Measurements from ENCODE around the gene QPRT. TPM values are rescaled to one million over a fixed set of nuclear protein-coding genes. Genes with fewer than 3 reads are reported as not detected.

QPRT gene
- total RNA-seq, 5 donors from 2014 or later (not counting 1 experiment from before 2014, with no cell fraction given) = 1.4 to 2.5 (median 2.1) TPM

GRCh38 chr16:29698484-29699323 is 19.7 kb downstream of the QPRT start:
- POLR2A ChIA-PET = interaction anchor here in 1 of 2 donors (0.6 kb wide), 1 partner anchor 90 kb away, joined by 4 read pairs; no protein-coding TSS in a partner anchor
- Histone ChIP-seq H3K27ac (ENCODE audit: low read length) (no peak overlapping the region), H3K4me3 (ENCODE audit: control insufficient read depth in 1 of 2, extremely low read depth in 1 of 2, low read length in 1 of 2) (no peak overlapping the region), H3K36me3 (ENCODE audit: control insufficient read depth in 2 of 2, extremely low read depth in 1 of 2, insufficient read depth in 1 of 2, low read length in 1 of 2) (no peaks in the 10 kb centered on the region), H3K27me3 (replicated peaks in 1 of 2; ENCODE audit: control insufficient read depth in 2 of 2, extremely low read depth in 1 of 2, insufficient read depth in 2 of 2, low read length in 1 of 2) (no peaks in the 10 kb centered on the region), H3K9me3 (no peaks in the 10 kb centered on the region), H3K4me1 (ENCODE audit: control insufficient read depth in 1 of 2, extremely low read depth in 1 of 2, insufficient read depth in 2 of 2, low read length in 2 of 2) (peaks cover 24 to 38% of the 10 kb centered on the region in 2 experiments)
- CTCF ChIA-PET = interaction anchor here (0.5 to 4.3 kb wide), 9 partner anchors 11 to 178 kb away, joined by 3 to 66 read pairs (median 5); no protein-coding TSS in a partner anchor
- Mint-ChIP-seq H3K27ac (peak overlapping the region in 1 of 2 donors; percentile 49), H3K36me3 (no peaks in the 10 kb centered on the region), H3K4me3 (no peak overlapping the region), H3K4me1 (peaks cover 30 to 38% (median 35%) of the 10 kb centered on the region in 3 donors), H3K9me3 (no peaks in the 10 kb centered on the region), H3K27me3 (no peaks in the 10 kb centered on the region)
- ATAC-seq (replicated peaks in 1 of 4) (no peak), DNase-seq (no peak)
- 97% methylated on average over 13 of the region's 17 CpGs for WGBS (ENCODE audit: insufficient coverage)

DNA sequence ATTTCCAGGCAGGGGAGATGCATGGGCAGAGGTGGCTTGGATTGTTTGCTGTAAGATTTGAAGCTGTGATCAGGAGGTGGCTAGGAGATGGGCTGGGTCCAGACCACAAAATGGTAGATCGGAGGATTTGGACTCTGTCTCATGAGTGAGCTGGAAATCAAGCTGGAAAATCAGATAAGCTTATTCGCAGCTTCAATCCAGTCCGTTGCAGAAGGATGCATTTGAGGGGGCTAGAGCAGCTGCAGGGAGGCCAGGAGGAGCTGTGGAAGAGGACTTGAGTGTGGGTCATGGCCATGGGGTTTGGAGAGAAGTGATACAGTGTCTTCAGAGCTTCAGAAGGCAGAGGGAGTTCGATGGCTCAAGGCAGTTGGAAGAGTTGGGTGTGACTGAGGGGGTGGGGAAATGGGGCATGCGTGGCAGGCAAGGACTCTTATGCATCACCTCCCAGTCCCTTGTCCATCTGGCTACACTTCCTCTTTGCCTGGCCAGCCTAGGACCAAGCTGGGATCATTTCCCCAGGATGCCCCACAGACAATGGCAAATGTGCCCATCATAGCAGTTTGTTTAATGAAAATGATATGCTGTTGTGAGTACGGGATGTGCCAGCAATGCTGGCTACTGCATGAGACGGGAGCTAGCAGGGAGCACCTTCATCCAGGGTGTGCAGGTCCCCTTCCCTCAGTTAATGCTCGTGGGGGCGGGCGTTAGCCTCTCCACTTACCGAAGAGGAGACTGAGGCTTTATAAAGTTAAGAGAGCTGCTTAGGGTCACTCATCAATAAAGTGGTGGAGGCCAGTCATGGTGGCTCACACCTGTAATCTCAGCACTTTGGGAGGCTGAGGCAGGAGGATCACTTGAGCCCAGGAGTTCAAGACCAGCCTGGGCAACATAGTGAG is 20.6 kb downstream of the QPRT start:
- DNase-seq (no peak), ATAC-seq (replicated peaks in 1 of 4) (no peak)
- ChIA-PET POLR2A (interaction anchor here in 1 of 2 donors (0.6 to 1.4 kb wide), 3 partner anchors 39 to 152 kb away, joined by 8 to 11 read pairs (median 9); no protein-coding TSS in a partner anchor), CTCF (interaction anchor here (0.5 to 4.3 kb wide), 28 partner anchors 11 to 1145 kb away, joined by 3 to 66 read pairs (median 4); partner anchors contain the start of genes C16orf54 (in 1 of the 2), KIF22 (in 1 of the 2), PAGR1 (in 1 of the 2) and TAOK2 (in 1 of the 2))
- no peaks in the 10 kb centered on the region for H3K27me3 Mint-ChIP-seq
- Histone ChIP-seq H3K27me3 (replicated peaks in 1 of 2; ENCODE audit: control insufficient read depth in 2 of 2, extremely low read depth in 1 of 2, insufficient read depth in 2 of 2, low read length in 1 of 2) (no peaks in the 10 kb centered on the region), H3K4me3 (ENCODE audit: control insufficient read depth in 1 of 2, extremely low read depth in 1 of 2, low read length in 1 of 2) (no peak overlapping the region), H3K9me3 (no peaks in the 10 kb centered on the region), H3K4me1 (ENCODE audit: control insufficient read depth in 1 of 2, extremely low read depth in 1 of 2, insufficient read depth in 2 of 2, low read length in 2 of 2) (peaks cover 24 to 45% of the 10 kb centered on the region in 2 experiments), H3K27ac (ENCODE audit: low read length) (no peak overlapping the region), H3K36me3 (ENCODE audit: control insufficient read depth in 2 of 2, extremely low read depth in 1 of 2, insufficient read depth in 1 of 2, low read length in 1 of 2) (no peaks in the 10 kb centered on the region)
- no peaks in the 10 kb centered on the region for H3K9me3 Mint-ChIP-seq
- H3K27ac Mint-ChIP-seq = peak overlapping the region in 1 of 2 donors; percentile 49
- no peaks in the 10 kb centered on the region for H3K36me3 Mint-ChIP-seq
- WGBS (ENCODE audit: insufficient coverage) = 84% methylated on average over 8 of the region's 11 CpGs
- H3K4me3 Mint-ChIP-seq = no peak overlapping the region
- H3K4me1 Mint-ChIP-seq = peaks cover 30 to 38% (median 37%) of the 10 kb centered on the region in 3 donors

DNA sequence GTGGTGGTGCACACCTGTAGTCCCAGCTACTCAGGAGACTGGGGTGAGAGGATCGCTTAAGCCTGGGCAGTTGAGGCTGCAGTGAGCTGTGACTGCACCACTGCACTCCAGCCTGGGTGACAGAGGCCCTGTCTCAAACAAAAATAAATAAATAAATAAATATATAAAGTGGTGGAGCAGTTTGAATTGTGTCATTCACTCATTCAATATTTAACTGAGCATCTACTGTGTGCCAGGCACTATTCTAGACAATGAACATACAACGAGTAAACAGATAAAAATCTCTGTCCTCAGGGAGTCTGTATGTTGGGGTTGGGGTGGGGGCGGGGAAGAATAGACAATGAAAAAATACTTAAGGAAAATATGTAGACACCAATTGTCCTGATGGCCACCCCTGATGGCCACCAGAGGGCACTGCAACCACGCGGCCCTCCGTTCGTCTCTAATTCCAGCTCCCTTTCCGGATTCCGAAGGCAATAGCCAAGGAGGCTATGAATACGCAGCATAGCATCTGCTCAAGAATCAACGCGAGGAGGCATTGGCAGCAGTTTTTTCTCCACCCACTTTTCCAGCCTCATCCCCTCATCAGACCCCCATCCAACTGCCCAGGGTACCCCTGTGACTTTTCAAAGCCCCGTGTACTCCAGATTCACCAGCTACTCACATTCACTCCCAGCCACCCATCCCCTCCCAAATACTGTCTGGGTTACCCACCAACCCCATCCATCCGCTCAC is 21.4 kb downstream of the QPRT start:
- CTCF ChIA-PET = interaction anchor here (0.5 to 4.3 kb wide), 29 partner anchors 11 to 683 kb away, joined by 3 to 66 read pairs (median 4); partner anchors contain the start of genes C16orf54 (in 1 of the 2), KIF22 (in 1 of the 2), PAGR1 (in 1 of the 2) and TAOK2 (in 1 of the 2)
- peaks cover 33 to 39% (median 38%) of the 10 kb centered on the region in 3 donors for H3K4me1 Mint-ChIP-seq
- Histone ChIP-seq H3K27me3 (replicated peaks in 1 of 2; ENCODE audit: control insufficient read depth in 2 of 2, extremely low read depth in 1 of 2, insufficient read depth in 2 of 2, low read length in 1 of 2) (no peaks in the 10 kb centered on the region), H3K4me3 (ENCODE audit: control insufficient read depth in 1 of 2, extremely low read depth in 1 of 2, low read length in 1 of 2) (no peak overlapping the region), H3K27ac (ENCODE audit: low read length) (peak overlapping the region; percentile 92), H3K4me1 (ENCODE audit: control insufficient read depth in 1 of 2, extremely low read depth in 1 of 2, insufficient read depth in 2 of 2, low read length in 2 of 2) (peaks cover 24 to 45% of the 10 kb centered on the region in 2 experiments), H3K36me3 (ENCODE audit: control insufficient read depth in 2 of 2, extremely low read depth in 1 of 2, insufficient read depth in 1 of 2, low read length in 1 of 2) (no peaks in the 10 kb centered on the region), H3K9me3 (no peaks in the 10 kb centered on the region)
- H3K27me3 Mint-ChIP-seq = no peaks in the 10 kb centered on the region
- WGBS (ENCODE audit: insufficient coverage) = 14% methylated on average over 11 of the region's 14 CpGs
- DNase-seq (peak; percentile 48 to 91 (median 72)), ATAC-seq (replicated peaks in 1 of 4) (peak in 3 of 4 experiments; percentile 14 to 32 (median 24))
- H3K9me3 Mint-ChIP-seq = no peaks in the 10 kb centered on the region
- POLR2A ChIA-PET = interaction anchor here (0.6 to 1.4 kb wide), 5 partner anchors 38 to 318 kb away, joined by 4 to 11 read pairs (median 8); no protein-coding TSS in a partner anchor
- H3K4me3 Mint-ChIP-seq = peak overlapping the region; percentile 52 to 74 (median 62)
- H3K36me3 Mint-ChIP-seq = no peaks in the 10 kb centered on the region
- peak overlapping the region; percentile 97 to 98 for H3K27ac Mint-ChIP-seq

DNA sequence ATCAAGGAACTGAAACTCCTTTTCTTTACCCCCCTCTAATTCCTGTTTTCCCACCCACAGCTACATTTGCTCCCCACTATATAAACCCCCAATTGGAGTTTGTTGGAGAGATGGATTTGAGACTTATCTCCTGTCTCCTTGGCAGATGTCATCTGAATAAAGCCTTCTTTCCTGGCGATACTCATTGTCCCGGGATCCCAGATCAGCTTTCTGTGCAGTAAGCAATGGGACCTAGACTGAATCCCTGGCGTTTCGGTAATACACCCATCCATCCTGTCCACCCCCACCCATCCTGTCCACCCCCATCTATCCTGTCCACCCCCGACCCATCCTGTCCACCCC is 22.2 kb downstream of the QPRT start:
- DNase-seq (no peak), ATAC-seq (replicated peaks in 1 of 4) (no peak)
- Mint-ChIP-seq H3K4me1 (peaks cover 33 to 39% (median 38%) of the 10 kb centered on the region in 3 donors), H3K27ac (peak overlapping the region; percentile 97 to 98), H3K27me3 (no peaks in the 10 kb centered on the region), H3K4me3 (peak overlapping the region in 1 of 3 donors; percentile 74), H3K9me3 (no peaks in the 10 kb centered on the region), H3K36me3 (no peaks in the 10 kb centered on the region)
- ChIA-PET CTCF (interaction anchor here (0.6 to 4.3 kb wide), 30 partner anchors 10 to 898 kb away, joined by 3 to 66 read pairs (median 5); partner anchors contain the start of genes C16orf54 (in 1 of the 2), KIF22 (in 1 of the 2) and PAGR1 (in 1 of the 2)), POLR2A (interaction anchor here (0.6 to 1.6 kb wide), 6 partner anchors 38 to 344 kb away, joined by 4 to 11 read pairs (median 5); no protein-coding TSS in a partner anchor)
- Histone ChIP-seq H3K4me3 (ENCODE audit: control insufficient read depth in 1 of 2, extremely low read depth in 1 of 2, low read length in 1 of 2) (no peak overlapping the region), H3K27ac (ENCODE audit: low read length) (peak overlapping the region; percentile 92), H3K4me1 (ENCODE audit: control insufficient read depth in 1 of 2, extremely low read depth in 1 of 2, insufficient read depth in 2 of 2, low read length in 2 of 2) (peaks cover 24 to 45% of the 10 kb centered on the region in 2 experiments), H3K9me3 (no peaks in the 10 kb centered on the region), H3K27me3 (replicated peaks in 1 of 2; ENCODE audit: control insufficient read depth in 2 of 2, extremely low read depth in 1 of 2, insufficient read depth in 2 of 2, low read length in 1 of 2) (no peaks in the 10 kb centered on the region), H3K36me3 (ENCODE audit: control insufficient read depth in 2 of 2, extremely low read depth in 1 of 2, insufficient read depth in 1 of 2, low read length in 1 of 2) (no peaks in the 10 kb centered on the region)
- 78% methylated on average over 4 of the region's 5 CpGs for WGBS (ENCODE audit: insufficient coverage)

DNA sequence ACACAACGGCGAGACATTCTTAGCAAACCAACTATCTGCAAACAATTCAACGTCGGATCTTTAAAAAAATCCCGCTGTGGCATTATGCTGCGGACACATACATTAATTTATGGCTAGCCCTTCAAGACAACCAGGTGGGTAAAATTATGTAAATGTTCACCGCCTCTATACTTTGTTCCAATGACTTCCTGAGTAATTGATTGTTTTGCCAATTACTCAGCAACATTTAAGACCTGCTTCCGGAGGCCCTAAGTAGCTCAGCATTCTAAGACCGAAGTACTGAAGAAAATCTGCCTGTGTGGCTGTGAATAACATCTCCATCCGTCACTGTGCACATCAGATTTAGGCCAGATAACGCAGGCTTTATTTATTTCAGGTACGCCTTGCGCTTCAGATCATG is 23.3 kb downstream of the QPRT start:
- WGBS (ENCODE audit: insufficient coverage) = 6% methylated on average over 3 of the region's 13 CpGs
- no peaks in the 10 kb centered on the region for H3K27me3 Mint-ChIP-seq
- H3K4me3 Mint-ChIP-seq = peak overlapping the region; percentile 71 to 79 (median 74)
- ChIA-PET POLR2A (interaction anchor here (0.6 to 1.6 kb wide), 5 partner anchors 36 to 114 kb away, joined by 3 to 7 read pairs (median 4); partner anchors contain the start of gene PAGR1 (in 1 of the 2)), CTCF (interaction anchor here in 1 of 2 donors (0.6 to 4.3 kb wide), 17 partner anchors 9 to 259 kb away, joined by 3 to 66 read pairs (median 7); partner anchors contain the start of genes C16orf54, KIF22 and PAGR1)
- no peaks in the 10 kb centered on the region for H3K36me3 Mint-ChIP-seq
- ATAC-seq (replicated peaks in 1 of 4) = peak; percentile 67 to 77 (median 70)
- H3K27ac Mint-ChIP-seq = peak overlapping the region; percentile 97 to 98
- Histone ChIP-seq H3K27me3 (replicated peaks in 1 of 2; ENCODE audit: control insufficient read depth in 2 of 2, extremely low read depth in 1 of 2, insufficient read depth in 2 of 2, low read length in 1 of 2) (no peaks in the 10 kb centered on the region), H3K9me3 (no peaks in the 10 kb centered on the region), H3K36me3 (ENCODE audit: control insufficient read depth in 2 of 2, extremely low read depth in 1 of 2, insufficient read depth in 1 of 2, low read length in 1 of 2) (no peaks in the 10 kb centered on the region), H3K27ac (ENCODE audit: low read length) (peak overlapping the region; percentile 92), H3K4me1 (ENCODE audit: control insufficient read depth in 1 of 2, extremely low read depth in 1 of 2, insufficient read depth in 2 of 2, low read length in 2 of 2) (peaks cover 24 to 45% of the 10 kb centered on the region in 2 experiments), H3K4me3 (ENCODE audit: control insufficient read depth in 1 of 2, extremely low read depth in 1 of 2, low read length in 1 of 2) (peak overlapping the region; percentile 36 to 44)
- peak in 31 of 35 experiments; percentile 12 to 82 (median 51) for DNase-seq
- H3K4me1 Mint-ChIP-seq = peaks cover 33 to 39% (median 38%) of the 10 kb centered on the region in 3 donors
- no peaks in the 10 kb centered on the region for H3K9me3 Mint-ChIP-seq

Data from T-cell (primary cell).